Measurements from ENCODE around the gene FCER1G. TPM values are rescaled to one million over a fixed set of nuclear protein-coding genes. Genes with fewer than 3 reads are reported as not detected.

FCER1G gene
- total RNA-seq, 4 donors from 2014 or later: 20.9 to 194 (median 49.2) TPM

GRCh38 chr1:161168906-161169305 lies 46.2 kb upstream of the FCER1G start:
- intact Hi-C loops (cut with DNase I; ENCODE audit: low total_unique reads): no loop called here
- H3K27me3 ChIP-seq: no peaks in the 10 kb centered on the region
- H3K9me3 ChIP-seq: no peaks in the 10 kb centered on the region
- no peak for DNase-seq
- peaks cover 5 to 32% (median 15%) of the 10 kb centered on the region in 4 donors for H3K4me1 ChIP-seq
- TF ChIP-seq EP300 (IDR thresholded peaks at IDR 0.05; ENCODE audit: low read depth) (no peak), POLR2AphosphoS5 (IDR thresholded peaks at IDR 0.05) (no peak), POLR2A (IDR thresholded peaks at IDR 0.05) (no peak), CTCF (IDR thresholded peaks at IDR 0.05) (no peak)
- peaks cover 0 to 27% (median 13%) of the 10 kb centered on the region in 4 donors for H3K36me3 ChIP-seq
- WGBS, 2 donors (ENCODE audit: low coverage in 1 of 2): 90% methylated on average over 9 of the region's 9 CpGs; no CpG with 5 or more reads in 1 of the 2 donors
- in situ Hi-C loops (cut with MboI; ENCODE audit: low pct_ligation_motif_present in 1 of 4, low pct_unique_long_range_greater_than_20kb in 1 of 4, low sequenced_read_pairs in 3 of 4): no loop called here
- no peak overlapping the region for H3K4me3 ChIP-seq
- no peak overlapping the region for H3K27ac ChIP-seq

GRCh38 chr1:161171191-161171590 lies 43.9 kb upstream of the FCER1G start:
- H3K27me3 ChIP-seq: no peaks in the 10 kb centered on the region
- intact Hi-C loops (cut with DNase I; ENCODE audit: low total_unique reads): no loop called here
- WGBS, 2 donors (ENCODE audit: low coverage in 1 of 2): 54 to 57% methylated on average over 4 to 5 of the region's 5 CpGs
- no peak overlapping the region for H3K27ac ChIP-seq
- peaks cover 5 to 29% (median 14%) of the 10 kb centered on the region in 4 donors for H3K4me1 ChIP-seq
- DNase-seq: no peak
- H3K4me3 ChIP-seq: no peak overlapping the region
- in situ Hi-C loops (cut with MboI; ENCODE audit: low pct_ligation_motif_present in 1 of 4, low pct_unique_long_range_greater_than_20kb in 1 of 4, low sequenced_read_pairs in 3 of 4): no loop called here
- TF ChIP-seq POLR2AphosphoS5 (IDR thresholded peaks at IDR 0.05) (no peak), CTCF (IDR thresholded peaks at IDR 0.05) (no peak), EP300 (IDR thresholded peaks at IDR 0.05; ENCODE audit: low read depth) (no peak), POLR2A (IDR thresholded peaks at IDR 0.05) (no peak)
- no peaks in the 10 kb centered on the region for H3K9me3 ChIP-seq
- peaks cover 0 to 38% (median 13%) of the 10 kb centered on the region in 4 donors for H3K36me3 ChIP-seq

GRCh38 chr1:161171696-161172095 lies 43.4 kb upstream of the FCER1G start:
- TF ChIP-seq EP300 (IDR thresholded peaks at IDR 0.05; ENCODE audit: low read depth) (no peak), POLR2AphosphoS5 (IDR thresholded peaks at IDR 0.05) (no peak), CTCF (IDR thresholded peaks at IDR 0.05) (no peak), POLR2A (IDR thresholded peaks at IDR 0.05) (no peak)
- H3K36me3 ChIP-seq: peaks cover 0 to 38% (median 13%) of the 10 kb centered on the region in 4 donors
- peaks cover 5 to 34% (median 19%) of the 10 kb centered on the region in 4 donors for H3K4me1 ChIP-seq
- 83% methylated on average over 12 of the region's 12 CpGs; no CpG with 5 or more reads in 1 of the 2 donors for whole genome bisulfite sequencing, 2 donors (ENCODE audit: low coverage in 1 of 2)
- intact Hi-C loops (cut with DNase I; ENCODE audit: low total_unique reads): no loop called here
- H3K9me3 ChIP-seq: no peaks in the 10 kb centered on the region
- DNase-seq: no peak
- H3K27me3 ChIP-seq: no peaks in the 10 kb centered on the region
- in situ Hi-C loops (cut with MboI; ENCODE audit: low pct_ligation_motif_present in 1 of 4, low pct_unique_long_range_greater_than_20kb in 1 of 4, low sequenced_read_pairs in 3 of 4): no loop called here
- H3K27ac ChIP-seq: peak overlapping the region in 2 of 4 donors; percentile 5 to 15
- H3K4me3 ChIP-seq: no peak overlapping the region

GRCh38 chr1:161172349-161172748 lies 42.7 kb upstream of the FCER1G start:
- WGBS, 2 donors (ENCODE audit: low coverage in 1 of 2): 83% methylated on average over 1 of the region's 1 CpG; no CpG with 5 or more reads in 1 of the 2 donors
- peak overlapping the region; percentile 2 to 46 (median 10) for H3K27ac ChIP-seq

More at GRCh38 chr1:161172349-161172748, 42.7 kb upstream of the FCER1G start:
- no peak for DNase-seq
- H3K4me1 ChIP-seq: peaks cover 0 to 29% (median 15%) of the 10 kb centered on the region in 4 donors
- no peaks in the 10 kb centered on the region for H3K27me3 ChIP-seq
- H3K36me3 ChIP-seq: peaks cover 0 to 38% (median 13%) of the 10 kb centered on the region in 4 donors
- no peak for TF ChIP-seq CTCF (IDR thresholded peaks at IDR 0.05)
- TF ChIP-seq POLR2AphosphoS5 (IDR thresholded peaks at IDR 0.05): no peak
- no peak for TF ChIP-seq EP300 (IDR thresholded peaks at IDR 0.05; ENCODE audit: low read depth)
- no peak for TF ChIP-seq POLR2A (IDR thresholded peaks at IDR 0.05)
- no peaks in the 10 kb centered on the region for H3K9me3 ChIP-seq
- in situ Hi-C loops (cut with MboI; ENCODE audit: low pct_ligation_motif_present in 1 of 4, low pct_unique_long_range_greater_than_20kb in 1 of 4, low sequenced_read_pairs in 3 of 4) (no loop called here), intact Hi-C loops (cut with DNase I; ENCODE audit: low total_unique reads) (no loop called here)
- H3K4me3 ChIP-seq: no peak overlapping the region
